ENCODE data around the gene SCRN1.

GRCh38 chr7:29962035-29962434 is 27.6 kb downstream of the SCRN1 start:
- TF ChIP-seq CTCF (conservative IDR thresholded peaks at IDR 0.05; ENCODE audit: low read length) = no peak
- no peak for TF ChIP-seq EZH2phosphoT487 (IDR thresholded peaks at IDR 0.05; ENCODE audit: borderline replicate concordance, low read depth, low read length)

All from OCI-LY7 (cell line).